RPMI8226 (cell line): ENCODE data around the gene RAB11A.
A peak's percentile ranks its signal among the peaks of the same experiment; 100 is the strongest.

Source experiments
- DNase-seq: peaks from one replicate; pipeline ENCODE4 v3.0.0-alpha.2; 2015

RAB11A gene

DNA sequence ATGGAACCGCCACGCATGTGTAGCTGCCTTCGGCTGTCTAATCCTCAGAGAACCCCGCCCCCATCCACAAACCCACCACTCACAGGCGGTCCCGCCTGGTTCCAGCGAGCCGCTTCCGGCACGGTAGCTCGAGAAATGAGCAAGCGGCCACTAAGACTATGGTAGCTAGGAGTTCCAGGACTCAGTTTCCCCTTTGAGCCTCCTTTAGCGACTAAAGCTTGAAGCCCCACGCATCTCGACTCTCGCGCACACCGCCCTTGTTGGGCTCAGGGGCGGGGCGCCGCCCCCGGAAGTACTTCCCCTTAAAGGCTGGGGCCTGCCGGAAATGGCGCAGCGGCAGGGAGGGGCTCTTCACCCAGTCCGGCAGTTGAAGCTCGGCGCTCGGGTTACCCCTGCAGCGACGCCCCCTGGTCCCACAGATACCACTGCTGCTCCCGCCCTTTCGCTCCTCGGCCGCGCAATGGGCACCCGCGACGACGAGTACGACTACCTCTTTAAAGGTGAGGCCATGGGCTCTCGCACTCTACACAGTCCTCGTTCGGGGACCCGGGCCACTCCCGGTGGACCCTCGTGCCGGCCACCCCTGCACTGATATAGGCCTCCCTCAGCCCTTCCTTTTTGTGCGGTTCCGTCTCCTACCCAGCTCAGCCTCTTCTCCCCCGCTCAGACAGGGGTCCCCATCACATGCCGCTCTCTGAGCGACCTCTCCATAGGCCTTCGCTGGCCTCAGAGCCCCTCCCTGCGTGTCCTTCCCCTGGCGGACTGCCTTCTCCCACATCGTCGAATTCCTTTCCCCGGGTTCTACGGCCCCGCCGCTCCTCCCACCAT, at the start of gene RAB11A:
Gene RAB11A (plus strand): TSS at position 366 of the 828 bp plus-strand sequence. CDS start 95 bp downstream, at position 461.
- DNase-seq: peak; percentile 100

GRCh38 chr15:65819563-65819960, 49.7 kb upstream of the RAB11A start:
- DNase-seq: no peak

GRCh38 chr15:65821070-65821469, 48.2 kb upstream of the RAB11A start:
- DNase-seq: no peak

DNA sequence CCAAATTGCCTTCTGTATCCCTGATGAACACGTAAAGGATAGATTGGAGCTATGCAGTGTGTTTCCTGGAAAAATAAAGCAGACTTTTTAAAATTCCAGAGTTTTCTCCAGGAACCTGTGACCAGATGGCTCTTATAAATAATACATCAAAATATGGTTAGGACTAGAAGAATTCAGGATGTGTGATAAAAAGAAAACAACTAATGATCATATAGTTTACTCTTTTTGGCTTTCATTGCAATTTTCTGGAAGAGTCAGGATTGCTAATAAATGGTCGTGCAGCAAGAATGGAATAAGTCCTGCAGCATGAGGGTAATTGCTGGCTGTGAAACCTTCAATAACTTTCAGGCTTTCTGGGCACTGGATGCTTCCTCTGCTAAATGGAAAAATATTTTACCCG, 47.0 kb upstream of the RAB11A start:
- DNase-seq: no peak

- DNase-seq: peak; percentile 85
Observed at GRCh38 chr15:65824031-65824743, 45.1 kb upstream of the RAB11A start.

GRCh38 chr15:65824941-65825544, 44.2 kb upstream of the RAB11A start:
- DNase-seq: no peak

DNA sequence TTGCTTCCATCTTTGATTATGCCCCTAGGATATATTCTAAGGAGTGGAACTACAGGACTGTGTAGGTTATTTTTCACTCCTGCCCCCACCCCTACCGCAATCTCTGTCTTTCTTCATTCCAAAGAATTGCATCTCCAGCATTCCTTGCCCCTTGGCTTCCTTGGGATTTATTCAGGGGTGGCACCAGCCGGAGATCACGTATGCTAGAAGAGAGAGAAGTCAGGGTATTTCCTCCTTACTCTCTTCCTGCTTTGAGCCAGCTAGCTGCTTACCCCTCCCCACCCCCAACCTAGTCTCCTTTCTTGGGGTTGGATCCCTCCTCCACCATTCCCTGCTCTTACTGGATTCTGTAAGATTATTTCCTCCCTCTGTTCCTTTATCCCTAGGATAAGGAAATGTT, 42.2 kb upstream of the RAB11A start:
- no peak for DNase-seq

DNA sequence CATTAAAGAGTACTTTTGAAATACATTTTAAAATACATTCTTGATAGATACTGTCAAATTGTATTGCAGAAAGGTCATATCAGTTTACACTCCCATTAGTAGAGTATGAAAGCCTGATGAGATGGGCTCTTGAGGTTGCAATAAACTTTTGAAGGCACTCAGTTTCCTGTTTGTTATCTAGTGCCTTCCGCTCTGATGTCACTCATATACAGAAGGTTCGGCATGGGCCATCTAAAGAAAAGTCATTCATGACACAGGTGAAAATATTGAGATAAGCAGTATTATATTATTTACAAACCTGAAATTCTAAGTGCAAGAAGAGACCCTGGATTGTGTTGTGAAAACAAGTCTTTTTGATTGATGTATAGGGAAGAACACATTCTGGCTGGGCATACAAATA, 40.7 kb upstream of the RAB11A start:
- no peak for DNase-seq

DNA sequence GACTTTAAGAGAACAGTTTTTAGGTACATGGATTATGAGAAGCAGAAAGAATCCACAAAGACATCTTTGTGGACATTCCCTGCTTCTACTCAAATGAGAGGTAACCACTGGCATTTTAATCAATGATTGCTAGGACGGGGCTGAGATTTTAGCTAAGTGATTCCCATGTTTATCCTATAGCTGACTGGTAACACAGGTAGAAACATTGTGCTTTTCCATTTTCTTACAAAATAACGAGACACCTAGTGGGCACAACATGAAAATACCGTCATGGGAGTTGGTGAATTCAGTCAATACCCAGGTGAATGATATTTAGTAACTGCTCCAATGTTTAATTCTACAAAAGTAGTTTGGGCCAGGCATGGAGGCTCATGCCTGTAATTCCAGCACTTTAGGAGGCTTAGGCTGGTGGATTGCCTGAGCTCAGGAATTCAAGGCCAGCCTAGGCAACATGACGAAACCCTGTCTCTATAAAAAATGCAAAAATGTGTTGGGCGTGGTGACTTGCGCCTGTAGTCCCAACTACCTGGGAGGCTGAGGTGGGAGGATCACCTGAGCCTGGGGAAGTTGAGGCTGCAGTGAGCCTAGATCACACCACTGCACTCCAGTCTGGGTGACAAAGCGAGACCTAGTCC, 40.0 kb upstream of the RAB11A start:
- DNase-seq: peak; percentile 70

- DNase-seq: peak; percentile 95
Observed at GRCh38 chr15:65832549-65833364, 36.5 kb upstream of the RAB11A start.

DNA sequence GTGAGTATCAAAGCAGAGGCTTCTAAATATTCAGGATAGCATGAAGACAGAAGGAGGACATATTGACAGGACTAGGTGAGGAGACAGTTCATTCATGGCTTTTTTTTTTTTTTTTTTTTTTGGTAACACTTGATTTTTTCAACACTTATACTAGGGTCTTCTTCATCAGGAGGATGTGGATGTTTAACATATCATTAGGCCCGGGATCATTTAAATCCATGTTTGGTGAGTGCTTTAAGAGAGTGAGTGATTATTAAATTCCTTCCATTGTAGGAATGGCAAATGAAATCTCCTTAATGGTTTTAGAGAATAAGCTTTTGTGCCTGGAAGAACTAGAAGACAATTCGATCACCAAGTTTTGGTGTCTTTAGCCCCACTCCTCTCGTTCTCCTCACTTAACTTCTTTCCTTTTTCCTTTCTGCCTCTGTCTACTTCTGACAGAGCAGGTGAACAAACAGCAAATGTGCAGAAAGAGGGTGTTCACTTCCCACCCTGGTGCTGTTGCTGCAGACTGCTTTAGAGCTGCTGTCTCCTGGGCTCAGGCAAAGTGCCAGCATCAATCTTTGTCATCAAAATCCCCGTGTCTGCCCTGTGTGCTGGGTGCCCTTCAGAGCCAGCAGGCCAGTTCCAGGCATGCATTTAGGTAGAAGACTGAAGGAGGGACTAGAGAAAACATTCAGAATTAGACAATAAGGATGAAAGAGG, 35.6 kb upstream of the RAB11A start:
- peak; percentile 97 for DNase-seq

DNA sequence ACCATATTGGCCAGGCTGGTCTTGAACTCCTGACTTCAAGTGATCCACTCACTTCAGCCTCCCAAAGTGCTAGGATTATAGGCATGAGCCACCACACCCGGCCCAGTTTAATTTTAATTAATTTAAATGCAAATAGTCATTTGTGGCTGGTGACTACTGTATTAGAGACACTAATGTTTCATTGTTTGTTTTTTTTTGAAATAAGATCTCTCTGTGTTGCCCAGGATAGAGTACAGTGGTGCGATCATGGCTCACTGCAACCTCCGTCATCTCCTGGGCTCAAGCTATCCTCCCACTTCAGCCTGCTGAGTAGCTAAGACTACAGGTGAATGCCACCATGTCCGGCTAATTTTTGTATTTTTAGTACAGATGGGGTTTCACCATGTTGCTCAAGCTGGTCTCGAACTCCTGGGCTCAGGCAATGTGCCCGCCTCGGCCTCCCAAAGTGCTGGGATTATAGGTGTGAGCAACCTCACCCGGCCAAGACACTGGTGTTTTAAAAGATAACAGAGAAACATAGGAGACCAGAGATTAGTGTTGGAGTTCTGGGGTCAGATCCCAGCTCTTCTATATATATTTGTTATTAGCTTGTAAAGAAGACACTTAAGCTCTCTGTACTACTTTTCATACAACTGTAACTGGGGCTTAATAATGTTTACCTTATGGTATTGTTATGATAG, 34.5 kb upstream of the RAB11A start:
- no peak for DNase-seq

DNA sequence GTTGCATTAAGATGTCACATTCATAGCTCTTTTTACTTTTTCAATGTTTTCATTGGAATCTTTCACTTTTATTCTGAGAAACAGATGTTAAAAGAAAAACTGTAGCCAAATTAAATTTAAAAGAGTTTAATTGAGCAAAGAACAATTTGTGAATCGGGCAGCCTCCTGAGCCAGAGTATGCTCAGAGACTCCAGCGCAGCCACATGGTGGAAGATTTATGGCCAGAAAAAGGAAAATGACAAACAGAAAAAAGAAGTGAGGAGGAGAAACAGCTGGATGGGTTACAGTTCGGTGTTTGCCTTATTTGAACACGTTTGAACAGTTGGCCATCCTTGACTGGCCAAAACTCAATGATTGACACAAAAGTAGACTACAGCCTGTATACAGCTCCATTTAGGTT, 33.8 kb upstream of the RAB11A start:
- DNase-seq: no peak

DNA sequence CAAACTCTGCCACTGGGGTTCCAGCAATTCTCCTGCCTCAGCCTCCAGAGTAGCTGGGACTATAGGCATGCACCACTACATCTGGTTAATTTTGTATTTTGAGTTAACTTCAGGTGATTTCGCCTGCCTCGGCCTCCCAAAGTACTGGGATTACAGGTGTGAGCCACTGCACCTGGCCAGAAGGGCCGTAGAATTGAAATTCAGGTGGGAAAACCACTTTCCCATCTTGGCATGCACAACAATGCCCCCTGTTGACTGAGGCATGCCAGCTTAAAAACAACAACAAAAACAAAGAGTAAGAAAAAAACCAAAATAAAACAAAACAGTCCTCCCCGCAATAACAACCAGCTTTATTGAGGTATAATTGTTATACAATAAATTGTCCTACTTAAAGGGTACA, 32.6 kb upstream of the RAB11A start:
- peak; percentile 36 for DNase-seq

GRCh38 chr15:65837301-65838294, 31.7 kb upstream of the RAB11A start:
- no peak for DNase-seq

DNA sequence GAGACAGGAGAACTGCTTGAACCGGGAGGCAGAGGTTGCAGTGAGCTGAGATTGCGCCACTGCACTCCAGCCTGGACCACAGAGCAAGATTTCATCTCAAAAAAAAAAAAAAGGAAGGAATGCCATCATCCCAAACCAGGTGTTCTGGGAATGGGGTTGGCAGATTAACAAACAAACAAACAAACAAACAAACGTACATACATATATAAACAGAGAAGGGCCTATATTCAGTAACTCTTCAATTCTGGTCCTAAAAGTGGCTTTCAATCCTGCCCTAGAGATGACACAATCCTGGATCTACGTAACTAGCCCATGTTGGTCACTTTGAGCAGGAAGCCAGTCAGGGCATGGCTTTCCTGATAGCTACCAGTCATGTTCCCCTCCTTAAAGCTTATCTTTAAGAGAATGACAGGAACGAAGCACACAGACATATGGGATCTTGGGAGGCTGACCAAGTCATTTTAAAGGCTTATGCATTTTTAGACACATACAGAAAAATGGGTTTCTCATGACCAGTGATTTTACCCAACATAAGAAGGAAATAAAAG, 29.9 kb upstream of the RAB11A start:
- no peak for DNase-seq

- no peak for DNase-seq
Observed at GRCh38 chr15:65839985-65840384, 29.3 kb upstream of the RAB11A start.

- no peak for DNase-seq
Observed at GRCh38 chr15:65841121-65841930, 28.0 kb upstream of the RAB11A start.
